Activated naive CD4-positive, alpha-beta T cell treated with anti-CD3 and anti-CD28 coated beads, Interleukin-2, amount 10 ng/mL, durations not matched to agents 7 days and 5 days (primary cell): Measurements from ENCODE around the gene NECAB2.
A peak's percentile ranks its signal among the peaks of the same experiment; 100 is the strongest.

Experiments
- CTCF ChIA-PET: fragments of 350-600 bp; sonication (Branson Sonifier 250); formaldehyde crosslinking; loops from one replicate; lab custom pipeline; 2021; ENCODE audit warnings: antibody characterized with exemption; lab: Charles Lee
- DNase-seq: peaks from one replicate; pipeline ENCODE4 v3.0.0-alpha.2; 2020
- H3K27ac Mint-ChIP-seq: one replicate; pipeline ENCODE4 v1.8.0; 2021; ENCODE audit warnings: mild to moderate bottlenecking, moderate library complexity, mixed read lengths
- H3K27me3 Mint-ChIP-seq: one replicate; pipeline ENCODE4 v1.8.0; 2021; ENCODE audit warnings: mild to moderate bottlenecking, mixed read lengths
- H3K36me3 Mint-ChIP-seq: one replicate; pipeline ENCODE4 v1.8.0; 2021; ENCODE audit warnings: mixed read lengths
- H3K4me1 Mint-ChIP-seq: one replicate; pipeline ENCODE4 v1.8.0; 2021; ENCODE audit warnings: mixed read lengths
- H3K4me3 Mint-ChIP-seq: one replicate; pipeline ENCODE4 v1.8.0; 2021; ENCODE audit warnings: mild to moderate bottlenecking, moderate library complexity, mixed read lengths
- H3K9me3 Mint-ChIP-seq: one replicate; pipeline ENCODE4 v1.8.0; 2021; ENCODE audit warnings: mixed read lengths

NECAB2 gene

GRCh38 chr16:83967838-83968305, at the start of gene NECAB2:
Gene NECAB2 (plus strand): TSS chr16:83968244. CDS start chr16:83968649, 405 bp downstream.
- Mint-ChIP-seq H3K27me3 (peaks cover 57% of the 10 kb centered on the region), H3K36me3 (no peaks in the 10 kb centered on the region), H3K9me3 (no peaks in the 10 kb centered on the region), H3K4me1 (peaks cover 2% of the 10 kb centered on the region), H3K4me3 (no peak within 1 kb of the TSS), H3K27ac (no peak within 1 kb of the TSS)
- peak; percentile 42 for DNase-seq
- CTCF ChIA-PET: no interaction called here

GRCh38 chr16:83920894-83921491, 47.1 kb upstream of the NECAB2 start:
- H3K4me3 Mint-ChIP-seq: no peak overlapping the region
- peaks cover 34% of the 10 kb centered on the region for H3K36me3 Mint-ChIP-seq
- no peaks in the 10 kb centered on the region for H3K4me1 Mint-ChIP-seq
- H3K9me3 Mint-ChIP-seq: peaks cover 2% of the 10 kb centered on the region
- no peak for DNase-seq
- no peak overlapping the region for H3K27ac Mint-ChIP-seq
- no peaks in the 10 kb centered on the region for H3K27me3 Mint-ChIP-seq
- CTCF ChIA-PET: no interaction called here

GRCh38 chr16:83923581-83924365, 44.3 kb upstream of the NECAB2 start:
- Mint-ChIP-seq H3K27ac (no peak overlapping the region), H3K27me3 (no peaks in the 10 kb centered on the region), H3K4me3 (no peak overlapping the region), H3K36me3 (peaks cover 12% of the 10 kb centered on the region), H3K4me1 (peaks cover 2% of the 10 kb centered on the region), H3K9me3 (no peaks in the 10 kb centered on the region)
- DNase-seq: no peak
- CTCF ChIA-PET: interaction anchor here (1.0 kb wide), 1 partner anchor 88 kb away, joined by 3 read pairs; no protein-coding TSS in a partner anchor

- Mint-ChIP-seq H3K4me1 (peaks cover 2% of the 10 kb centered on the region), H3K9me3 (no peaks in the 10 kb centered on the region), H3K27me3 (no peaks in the 10 kb centered on the region), H3K27ac (no peak overlapping the region), H3K36me3 (peaks cover 5% of the 10 kb centered on the region), H3K4me3 (no peak overlapping the region)
- DNase-seq: no peak
- CTCF ChIA-PET: interaction anchor here (1.0 kb wide), 2 partner anchors 89 to 139 kb away, joined by 3 read pairs; no protein-coding TSS in a partner anchor
These were observed 43.4 kb upstream of the NECAB2 start for GRCh38 chr16:83924686-83925085.

- H3K4me3 Mint-ChIP-seq: no peak overlapping the region
- no peak for DNase-seq
- H3K9me3 Mint-ChIP-seq: no peaks in the 10 kb centered on the region
- CTCF ChIA-PET: interaction anchor here (0.9 to 1.5 kb wide), 6 partner anchors 12 to 139 kb away, joined by 3 to 5 read pairs (median 3); no protein-coding TSS in a partner anchor
- no peaks in the 10 kb centered on the region for H3K27me3 Mint-ChIP-seq
- peaks cover 2% of the 10 kb centered on the region for H3K4me1 Mint-ChIP-seq
- H3K36me3 Mint-ChIP-seq: peaks cover 3% of the 10 kb centered on the region
- no peak overlapping the region for H3K27ac Mint-ChIP-seq
These were observed 42.7 kb upstream of the NECAB2 start for GRCh38 chr16:83925095-83925905.

- peaks cover 2% of the 10 kb centered on the region for H3K4me1 Mint-ChIP-seq
- no peak for DNase-seq
- CTCF ChIA-PET: interaction anchor here (0.8 to 2.3 kb wide), 9 partner anchors 10 to 138 kb away, joined by 3 to 7 read pairs (median 3); no protein-coding TSS in a partner anchor
- no peaks in the 10 kb centered on the region for H3K9me3 Mint-ChIP-seq
- no peak overlapping the region for H3K4me3 Mint-ChIP-seq
- H3K36me3 Mint-ChIP-seq: no peaks in the 10 kb centered on the region
- no peak overlapping the region for H3K27ac Mint-ChIP-seq
- H3K27me3 Mint-ChIP-seq: no peaks in the 10 kb centered on the region
These were observed 41.9 kb upstream of the NECAB2 start for GRCh38 chr16:83925957-83926725.

GRCh38 chr16:83926726-83927397, 41.2 kb upstream of the NECAB2 start:
- peak; percentile 73 for DNase-seq
- Mint-ChIP-seq H3K9me3 (no peaks in the 10 kb centered on the region), H3K27ac (no peak overlapping the region), H3K27me3 (no peaks in the 10 kb centered on the region), H3K36me3 (no peaks in the 10 kb centered on the region), H3K4me3 (no peak overlapping the region), H3K4me1 (peaks cover 2% of the 10 kb centered on the region)
- CTCF ChIA-PET: interaction anchor here (0.6 to 2.3 kb wide), 18 partner anchors 9 to 260 kb away, joined by 3 to 8 read pairs (median 4); partner anchors contain the start of gene TAF1C

GRCh38 chr16:83928341-83929055, 39.5 kb upstream of the NECAB2 start:
- Mint-ChIP-seq H3K9me3 (no peaks in the 10 kb centered on the region), H3K36me3 (no peaks in the 10 kb centered on the region), H3K4me1 (peaks cover 2% of the 10 kb centered on the region), H3K27me3 (no peaks in the 10 kb centered on the region), H3K27ac (no peak overlapping the region), H3K4me3 (no peak overlapping the region)
- CTCF ChIA-PET: interaction anchor here (0.9 to 2.3 kb wide), 4 partner anchors 7 to 156 kb away, joined by 4 to 8 read pairs (median 6); no protein-coding TSS in a partner anchor
- no peak for DNase-seq

GRCh38 chr16:83929811-83930555, 38.1 kb upstream of the NECAB2 start:
- DNase-seq: no peak
- Mint-ChIP-seq H3K27me3 (no peaks in the 10 kb centered on the region), H3K9me3 (no peaks in the 10 kb centered on the region), H3K36me3 (no peaks in the 10 kb centered on the region), H3K4me1 (peaks cover 2% of the 10 kb centered on the region), H3K4me3 (no peak overlapping the region), H3K27ac (no peak overlapping the region)
- CTCF ChIA-PET: interaction anchor here (0.9 to 1.3 kb wide), 2 partner anchors 27 to 155 kb away, joined by 3 to 4 read pairs; no protein-coding TSS in a partner anchor

- Mint-ChIP-seq H3K36me3 (no peaks in the 10 kb centered on the region), H3K4me1 (peaks cover 2% of the 10 kb centered on the region), H3K9me3 (no peaks in the 10 kb centered on the region), H3K27me3 (no peaks in the 10 kb centered on the region), H3K27ac (no peak overlapping the region), H3K4me3 (no peak overlapping the region)
- CTCF ChIA-PET: interaction anchor here (1.1 kb wide), 1 partner anchor 106 kb away, joined by 4 read pairs; no protein-coding TSS in a partner anchor
- no peak for DNase-seq
These were observed 37.1 kb upstream of the NECAB2 start for GRCh38 chr16:83930730-83931500.

GRCh38 chr16:83931556-83931955, 36.5 kb upstream of the NECAB2 start:
- no peak overlapping the region for H3K27ac Mint-ChIP-seq
- peaks cover under 1% of the 10 kb centered on the region for H3K4me1 Mint-ChIP-seq
- DNase-seq: no peak
- no peaks in the 10 kb centered on the region for H3K36me3 Mint-ChIP-seq
- H3K9me3 Mint-ChIP-seq: no peaks in the 10 kb centered on the region
- no peak overlapping the region for H3K4me3 Mint-ChIP-seq
- CTCF ChIA-PET: interaction anchor here (1.1 kb wide), 1 partner anchor 106 kb away, joined by 4 read pairs; no protein-coding TSS in a partner anchor
- no peaks in the 10 kb centered on the region for H3K27me3 Mint-ChIP-seq
